ENCODE measurements around the gene NRP1.

GRCh38 chr10:33291053-33291592 is 43.3 kb downstream of the NRP1 start:
- TF ChIP-seq CTCF (conservative IDR thresholded peaks at IDR 0.05; ENCODE audit: low read depth, low read length) (no peak; the same call in 1 of the 2 replicates), EZH2 (IDR thresholded peaks at IDR 0.05; ENCODE audit: borderline replicate concordance, low read depth, low read length, poor library complexity, severe bottlenecking) (no peak)
